IgD-negative memory B cell (primary cell): ENCODE data around the gene PACSIN2. TPM values are rescaled to one million over a fixed set of nuclear protein-coding genes. Genes with fewer than 3 reads are reported as not detected.
"Not testable (repeated sequence)": the region's sequence is repeated elsewhere in the genome, so short reads cannot be mapped to it uniquely, and the experiment has no call there.

ENCODE experiments used
- H3K27ac Mint-ChIP-seq, 3 donors: one replicate each; pipeline ENCODE4 v1.8.0; 2020 to 2022; ENCODE audit warnings: mild to moderate bottlenecking in 3 of 3, mixed read lengths in 3 of 3, moderate library complexity in 1 of 3
- H3K27me3 Mint-ChIP-seq: one replicate; pipeline ENCODE4 v1.8.0; 2021; ENCODE audit warnings: mixed read lengths
- H3K36me3 Mint-ChIP-seq: one replicate; pipeline ENCODE4 v1.8.0; 2020; ENCODE audit warnings: mild to moderate bottlenecking, mixed read lengths
- H3K4me1 Mint-ChIP-seq, 3 donors: one replicate each; pipeline ENCODE4 v1.8.0; 2020 to 2022; ENCODE audit warnings: mixed read lengths in 3 of 3, mild to moderate bottlenecking in 1 of 3
- H3K4me3 Mint-ChIP-seq, 4 donors: one replicate each; pipeline ENCODE4 v1.8.0; 2020 to 2022; ENCODE audit warnings: mild to moderate bottlenecking in 4 of 4, mixed read lengths in 4 of 4, moderate library complexity in 3 of 4
- H3K9me3 Mint-ChIP-seq, 3 donors: one replicate each; pipeline ENCODE4 v1.8.0; 2020 to 2021; ENCODE audit warnings: mixed read lengths in 3 of 3, mild to moderate bottlenecking in 1 of 3
- polyA plus RNA-seq: library from polyadenylated mRNA; unstranded; fragments of 300-500 nt; fragmentation: Illumina TruSeq; gene quantifications from one replicate; pipeline ENCODE4 v1.2.3, GENCODE V29; 2021

PACSIN2 gene
- polyA plus RNA-seq, 1 donor from 2014 or later = 31.5 TPM

- peak overlapping the region in 1 of 3 donors; percentile 25 for H3K27ac Mint-ChIP-seq
- H3K27me3 Mint-ChIP-seq = no peaks in the 10 kb centered on the region
- H3K36me3 Mint-ChIP-seq = peaks cover 8% of the 10 kb centered on the region
- no peak overlapping the region for H3K4me3 Mint-ChIP-seq
- H3K4me1 Mint-ChIP-seq = peaks cover 20 to 38% (median 32%) of the 10 kb centered on the region in 3 donors
- no peaks in the 10 kb centered on the region for H3K9me3 Mint-ChIP-seq
Measured at GRCh38 chr22:42959576-42960509, 55.1 kb downstream of the PACSIN2 start.

GRCh38 chr22:42958937-42959336 lies 56.0 kb downstream of the PACSIN2 start:
- Mint-ChIP-seq H3K27me3 (no peaks in the 10 kb centered on the region), H3K36me3 (peaks cover 8% of the 10 kb centered on the region), H3K4me3 (no peak overlapping the region), H3K4me1 (peaks cover 20 to 35% (median 34%) of the 10 kb centered on the region in 3 donors), H3K9me3 (no peaks in the 10 kb centered on the region), H3K27ac (no peak overlapping the region)

DNA sequence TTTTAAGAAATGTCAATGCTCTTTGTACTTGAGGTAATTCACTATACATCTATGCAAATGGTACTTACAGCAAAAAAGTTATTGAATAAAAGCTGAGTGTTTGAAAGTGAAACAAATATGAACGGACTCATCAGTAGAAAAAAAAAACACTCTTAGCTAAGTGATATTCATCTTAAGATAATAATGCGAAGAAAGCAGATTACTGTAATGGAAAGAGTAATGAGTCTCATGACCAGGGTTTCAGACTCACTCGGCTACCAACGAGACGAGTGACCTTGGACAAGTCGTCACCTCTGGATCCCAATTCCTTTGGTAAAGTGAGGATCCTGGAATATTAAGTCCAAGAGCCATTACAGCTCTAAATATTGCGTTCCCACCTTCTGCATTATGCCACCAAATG lies 57.0 kb downstream of the PACSIN2 start:
- Mint-ChIP-seq H3K4me3 (no peak overlapping the region), H3K27ac (no peak overlapping the region)

DNA sequence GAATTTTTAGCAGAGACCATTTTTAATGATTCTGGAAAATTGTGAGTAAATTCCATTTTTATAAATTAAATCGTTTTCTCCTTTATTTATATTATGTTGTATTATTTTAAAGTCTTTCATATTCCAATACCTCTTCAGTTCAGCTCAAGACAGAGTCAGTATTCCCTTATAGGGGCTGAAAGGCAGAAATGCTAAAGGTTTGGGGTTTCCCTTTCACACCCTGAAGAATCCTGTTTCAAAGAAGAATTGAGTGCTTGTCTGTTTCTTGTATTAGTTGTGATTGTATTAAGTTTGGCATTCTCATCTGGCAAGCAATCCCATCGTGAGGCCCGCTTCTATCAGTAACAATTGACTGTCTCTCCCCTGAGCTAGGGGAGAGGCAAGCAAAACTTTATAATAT lies 57.4 kb downstream of the PACSIN2 start:
- no peak overlapping the region for H3K4me3 Mint-ChIP-seq
- no peaks in the 10 kb centered on the region for H3K27me3 Mint-ChIP-seq
- peaks cover 6% of the 10 kb centered on the region for H3K36me3 Mint-ChIP-seq
- no peaks in the 10 kb centered on the region for H3K9me3 Mint-ChIP-seq
- no peak overlapping the region for H3K27ac Mint-ChIP-seq
- peaks cover 18 to 29% (median 28%) of the 10 kb centered on the region in 3 donors for H3K4me1 Mint-ChIP-seq

More for the DNA sequence above, 57.0 kb downstream of the PACSIN2 start:
- peaks cover 18 to 29% (median 28%) of the 10 kb centered on the region in 3 donors for H3K4me1 Mint-ChIP-seq
- H3K9me3 Mint-ChIP-seq = no peaks in the 10 kb centered on the region
- no peaks in the 10 kb centered on the region for H3K27me3 Mint-ChIP-seq
- H3K36me3 Mint-ChIP-seq = peaks cover 6% of the 10 kb centered on the region

- H3K27me3 Mint-ChIP-seq = no peaks in the 10 kb centered on the region
- no peaks in the 10 kb centered on the region for H3K9me3 Mint-ChIP-seq
- peaks cover 10 to 30% (median 26%) of the 10 kb centered on the region in 3 donors for H3K4me1 Mint-ChIP-seq
- peaks cover 6% of the 10 kb centered on the region for H3K36me3 Mint-ChIP-seq
- H3K4me3 Mint-ChIP-seq = no peak overlapping the region
- H3K27ac Mint-ChIP-seq = no peak overlapping the region
Measured at GRCh38 chr22:42955848-42956247, 59.1 kb downstream of the PACSIN2 start.

- Mint-ChIP-seq H3K36me3 (peaks cover 6% of the 10 kb centered on the region), H3K9me3 (no peaks in the 10 kb centered on the region), H3K27me3 (no peaks in the 10 kb centered on the region), H3K27ac (no peak overlapping the region), H3K4me3 (no peak overlapping the region), H3K4me1 (peaks cover 8 to 25% (median 20%) of the 10 kb centered on the region in 3 donors)
Measured at GRCh38 chr22:42955087-42955635, 59.8 kb downstream of the PACSIN2 start.

DNA sequence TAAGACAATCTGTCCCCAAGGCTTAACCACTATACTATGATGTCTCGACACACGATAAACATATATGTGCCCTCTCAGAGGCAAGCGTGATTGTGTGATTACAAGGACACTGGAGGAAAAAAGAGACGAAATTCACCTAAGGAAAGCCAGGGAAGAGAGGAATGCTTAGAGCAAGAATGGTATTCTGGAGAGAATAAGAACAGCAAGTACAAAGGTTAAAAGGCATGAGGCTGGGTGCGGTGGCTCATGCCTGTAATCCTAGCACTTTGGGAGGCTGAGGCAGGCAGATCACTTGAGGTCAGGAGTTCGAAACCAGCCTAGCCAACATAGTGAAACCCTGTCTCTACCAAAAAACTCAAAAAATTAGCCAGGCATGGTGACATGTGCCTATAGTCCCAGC lies 61.2 kb downstream of the PACSIN2 start:
- not testable (repeated sequence) for H3K27me3 Mint-ChIP-seq, H3K36me3 Mint-ChIP-seq, H3K9me3 Mint-ChIP-seq, H3K27ac Mint-ChIP-seq, H3K4me3 Mint-ChIP-seq
- H3K4me1 Mint-ChIP-seq = peaks cover 10 to 20% (median 18%) of the 10 kb centered on the region in 3 donors

DNA sequence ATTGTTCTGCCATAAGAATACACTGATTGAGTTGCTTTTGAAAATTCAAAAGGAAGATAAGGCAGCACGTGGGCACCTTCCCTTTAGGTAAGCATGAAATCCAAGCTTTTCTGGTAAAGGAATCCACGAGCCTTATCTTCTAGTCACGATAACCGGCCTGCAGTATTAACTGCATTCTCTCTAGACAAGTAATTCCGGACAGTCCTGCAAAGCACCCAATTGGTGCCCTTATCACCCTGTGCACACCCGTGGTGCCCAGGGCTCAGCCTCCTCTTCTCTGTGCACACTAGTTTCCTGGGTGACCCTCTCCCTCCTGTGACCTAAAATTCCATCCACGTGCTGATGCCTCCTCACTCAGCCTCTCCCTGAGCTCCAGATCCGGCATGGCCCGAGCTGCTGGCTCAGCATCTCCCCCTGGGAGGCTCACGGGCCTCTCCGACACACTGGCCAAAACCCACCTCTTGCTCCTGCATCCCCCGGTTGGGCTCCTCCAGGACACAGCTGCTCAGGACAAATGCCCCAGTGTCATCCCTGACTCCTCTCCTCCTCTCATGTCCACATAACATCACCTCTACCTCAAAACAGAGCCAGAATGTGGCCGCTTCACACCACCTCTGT lies 63.7 kb downstream of the PACSIN2 start:
- Mint-ChIP-seq H3K4me3 (no peak overlapping the region), H3K36me3 (peaks cover 6% of the 10 kb centered on the region)

GRCh38 chr22:42950281-42950680 lies 64.7 kb downstream of the PACSIN2 start:
- no peak overlapping the region for H3K4me3 Mint-ChIP-seq
- H3K27ac Mint-ChIP-seq = no peak overlapping the region
- no peaks in the 10 kb centered on the region for H3K9me3 Mint-ChIP-seq
- H3K27me3 Mint-ChIP-seq = no peaks in the 10 kb centered on the region
- peaks cover 1% of the 10 kb centered on the region for H3K36me3 Mint-ChIP-seq
- peaks cover 17 to 35% (median 21%) of the 10 kb centered on the region in 3 donors for H3K4me1 Mint-ChIP-seq

More for the DNA sequence above, 63.7 kb downstream of the PACSIN2 start:
- peaks cover 13 to 26% (median 15%) of the 10 kb centered on the region in 3 donors for H3K4me1 Mint-ChIP-seq
- H3K27me3 Mint-ChIP-seq = no peaks in the 10 kb centered on the region
- H3K27ac Mint-ChIP-seq = peak overlapping the region in 1 of 3 donors; percentile 45
- no peaks in the 10 kb centered on the region for H3K9me3 Mint-ChIP-seq

- H3K27me3 Mint-ChIP-seq = no peaks in the 10 kb centered on the region
- peaks cover 17 to 34% (median 21%) of the 10 kb centered on the region in 3 donors for H3K4me1 Mint-ChIP-seq
- no peaks in the 10 kb centered on the region for H3K9me3 Mint-ChIP-seq
- peaks cover 1% of the 10 kb centered on the region for H3K36me3 Mint-ChIP-seq
- peak overlapping the region in 1 of 3 donors; percentile 4 for H3K27ac Mint-ChIP-seq
- no peak overlapping the region for H3K4me3 Mint-ChIP-seq
Measured at GRCh38 chr22:42949159-42949558, 65.8 kb downstream of the PACSIN2 start.

- Mint-ChIP-seq H3K36me3 (peaks cover under 1% of the 10 kb centered on the region), H3K27me3 (no peaks in the 10 kb centered on the region), H3K9me3 (no peaks in the 10 kb centered on the region), H3K27ac (peak overlapping the region in 1 of 3 donors; percentile 73), H3K4me3 (no peak overlapping the region), H3K4me1 (peaks cover 16 to 32% (median 21%) of the 10 kb centered on the region in 3 donors)
Measured at GRCh38 chr22:42948294-42948693, 66.7 kb downstream of the PACSIN2 start.

DNA sequence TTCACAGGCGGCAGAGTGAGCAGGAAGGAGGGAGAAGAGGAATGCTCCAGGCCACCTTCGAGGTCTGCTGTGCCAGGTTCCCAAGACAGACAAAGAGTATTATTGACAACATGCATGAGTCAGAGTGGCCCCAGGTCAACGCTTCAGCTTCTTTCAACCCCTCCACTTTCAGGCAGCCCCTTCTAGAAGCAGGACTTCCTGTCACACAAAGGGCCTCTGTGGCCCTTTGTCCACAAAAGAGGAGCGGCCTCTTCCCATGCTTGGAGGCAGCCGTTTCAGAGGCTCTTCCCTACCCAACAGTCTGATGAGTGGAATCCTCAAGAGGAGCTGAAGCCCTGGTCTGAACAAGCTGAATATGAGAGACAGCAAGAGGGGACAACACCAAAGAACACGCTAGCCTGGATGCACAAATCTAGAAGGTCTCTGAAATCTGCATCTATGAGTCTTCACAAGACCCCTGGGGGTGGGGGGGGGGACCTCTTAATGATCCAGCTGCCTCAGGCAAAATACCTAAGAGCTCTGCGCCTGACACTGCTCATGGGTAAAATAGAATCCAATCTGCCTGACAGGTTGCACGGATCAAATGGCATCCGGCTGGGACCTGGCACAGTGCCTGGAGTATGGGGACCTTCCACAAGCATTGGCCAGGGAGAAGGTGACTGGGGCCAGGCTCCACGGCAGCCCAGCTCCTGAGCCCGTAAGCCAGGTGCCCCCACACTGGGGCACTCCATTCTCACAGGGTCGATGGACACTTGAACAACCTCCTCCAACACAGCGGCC lies 67.5 kb downstream of the PACSIN2 start:
- Mint-ChIP-seq H3K27ac (peak overlapping the region in 2 of 3 donors; percentile 59 to 73), H3K27me3 (no peaks in the 10 kb centered on the region), H3K4me1 (peaks cover 16 to 32% (median 21%) of the 10 kb centered on the region in 3 donors), H3K9me3 (no peaks in the 10 kb centered on the region), H3K4me3 (no peak overlapping the region), H3K36me3 (peaks cover 2% of the 10 kb centered on the region)

- Mint-ChIP-seq H3K4me1 (peaks cover 14 to 29% (median 17%) of the 10 kb centered on the region in 3 donors), H3K9me3 (no peaks in the 10 kb centered on the region), H3K4me3 (peak overlapping the region in 1 of 4 donors; percentile 74), H3K36me3 (peaks cover 2% of the 10 kb centered on the region), H3K27me3 (no peaks in the 10 kb centered on the region), H3K27ac (peak overlapping the region in 1 of 3 donors; percentile 59)
Measured at GRCh38 chr22:42946546-42947198, 68.3 kb downstream of the PACSIN2 start.

DNA sequence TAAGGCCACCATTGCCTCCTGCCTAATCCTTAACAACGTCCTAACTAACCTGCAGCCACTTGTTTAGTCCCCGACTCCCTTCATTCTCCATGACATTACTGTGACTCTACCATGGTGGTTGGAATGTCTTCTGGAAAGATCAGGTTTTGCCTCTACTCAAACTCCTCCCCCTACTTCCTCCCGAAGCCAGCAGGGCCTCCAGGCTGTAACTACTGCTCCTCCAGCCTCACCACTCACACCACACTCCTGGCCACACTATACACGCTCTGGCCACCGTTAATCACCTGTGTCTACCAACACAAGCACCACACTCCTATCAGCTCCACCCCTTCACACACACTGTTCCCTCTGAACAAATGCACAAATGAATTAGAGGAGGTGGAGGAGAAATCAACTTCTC lies 69.2 kb downstream of the PACSIN2 start:
- Mint-ChIP-seq H3K36me3 (peaks cover 2% of the 10 kb centered on the region), H3K9me3 (no peaks in the 10 kb centered on the region), H3K27ac (peak overlapping the region in 2 of 3 donors; percentile 3 to 21), H3K4me1 (peaks cover 12 to 31% (median 17%) of the 10 kb centered on the region in 3 donors), H3K27me3 (no peaks in the 10 kb centered on the region), H3K4me3 (peak overlapping the region in 1 of 4 donors; percentile 15)
